Mucosa of stomach (tissue), 1 donor: ENCODE measurements around the gene TUBA4B.

ENCODE experiments used
- H3K27me3 ChIP-seq: one replicate; pipeline ENCODE4 v1.7.0; 2013; ENCODE audit warnings: mild to moderate bottlenecking, low read length; ENCODE audit not compliant: control insufficient read depth, insufficient read depth
- H3K36me3 ChIP-seq: one replicate; pipeline ENCODE4 v1.7.0; 2013; ENCODE audit warnings: low read length; ENCODE audit not compliant: control insufficient read depth, insufficient read depth
- H3K4me1 ChIP-seq: one replicate; pipeline ENCODE4 v1.7.0; 2013; ENCODE audit warnings: mild to moderate bottlenecking, low read length; ENCODE audit not compliant: control insufficient read depth, insufficient read depth
- H3K4me3 ChIP-seq: one replicate; pipeline ENCODE4 v1.7.0; 2013; ENCODE audit warnings: low read length
- H3K9ac ChIP-seq: one replicate; pipeline ENCODE4 v1.7.0; 2013; ENCODE audit warnings: mild to moderate bottlenecking, low read length, moderate library complexity
- H3K9me3 ChIP-seq: one replicate; pipeline ENCODE4 v1.7.0; 2013; ENCODE audit warnings: mild to moderate bottlenecking, low read length, moderate library complexity; ENCODE audit not compliant: control insufficient read depth
- donor health status: Pancreatic carcinoma.

Gene TUBA4B

GRCh38 chr2:219221957-219222518 is 31.0 kb upstream of the TUBA4B start:
- Histone ChIP-seq H3K9me3 (no peaks in the 10 kb centered on the region), H3K9ac (no peak overlapping the region), H3K4me3 (no peak overlapping the region), H3K27me3 (no peaks in the 10 kb centered on the region), H3K36me3 (peaks cover 28% of the 10 kb centered on the region), H3K4me1 (peaks cover 22% of the 10 kb centered on the region)

GRCh38 chr2:219223831-219224610 is 29.0 kb upstream of the TUBA4B start:
- no peaks in the 10 kb centered on the region for H3K9me3 ChIP-seq
- H3K27me3 ChIP-seq: no peaks in the 10 kb centered on the region
- no peak overlapping the region for H3K4me3 ChIP-seq
- H3K36me3 ChIP-seq: peaks cover 28% of the 10 kb centered on the region
- H3K9ac ChIP-seq: no peak overlapping the region
- peaks cover 21% of the 10 kb centered on the region for H3K4me1 ChIP-seq

GRCh38 chr2:219225350-219225749 is 27.7 kb upstream of the TUBA4B start:
- no peak overlapping the region for H3K4me3 ChIP-seq
- no peaks in the 10 kb centered on the region for H3K27me3 ChIP-seq
- H3K36me3 ChIP-seq: peaks cover 22% of the 10 kb centered on the region
- no peak overlapping the region for H3K9ac ChIP-seq
- H3K9me3 ChIP-seq: no peaks in the 10 kb centered on the region
- H3K4me1 ChIP-seq: peaks cover 13% of the 10 kb centered on the region

GRCh38 chr2:219228041-219228910 is 24.8 kb upstream of the TUBA4B start:
- Histone ChIP-seq H3K36me3 (peaks cover 17% of the 10 kb centered on the region), H3K4me1 (peaks cover 19% of the 10 kb centered on the region), H3K27me3 (no peaks in the 10 kb centered on the region)

GRCh38 chr2:219228911-219229304 is 24.1 kb upstream of the TUBA4B start:
- H3K9me3 ChIP-seq: no peaks in the 10 kb centered on the region
- no peaks in the 10 kb centered on the region for H3K27me3 ChIP-seq
- H3K4me1 ChIP-seq: peaks cover 19% of the 10 kb centered on the region
- H3K36me3 ChIP-seq: peaks cover 14% of the 10 kb centered on the region
- peak overlapping the region; percentile 97 for H3K9ac ChIP-seq
- H3K4me3 ChIP-seq: peak overlapping the region; percentile 65

More at GRCh38 chr2:219228041-219228910, 24.8 kb upstream of the TUBA4B start:
- Histone ChIP-seq H3K4me3 (peak overlapping the region; percentile 65), H3K9ac (peak overlapping the region; percentile 97), H3K9me3 (no peaks in the 10 kb centered on the region)

GRCh38 chr2:219229305-219230058 is 23.6 kb upstream of the TUBA4B start, which contains the start of the genes ANKZF1 and ATG9A:
Gene ANKZF1, plus strand, starts transcription at chr2:219229806. Its CDS starts 452 bp downstream, at chr2:219230258.
Gene ATG9A, minus strand, starts transcription at chr2:219229636. Its CDS starts 1,612 bp downstream, at chr2:219228024.
- Histone ChIP-seq H3K36me3 (peaks cover 13% of the 10 kb centered on the region), H3K4me3 (peak within 1 kb of the TSS; percentile 65), H3K4me1 (peaks cover 19% of the 10 kb centered on the region)

GRCh38 chr2:219230059-219230540 is 22.9 kb upstream of the TUBA4B start:
- Histone ChIP-seq H3K4me3 (peak overlapping the region; percentile 65), H3K9ac (peak overlapping the region; percentile 97), H3K27me3 (no peaks in the 10 kb centered on the region), H3K9me3 (no peaks in the 10 kb centered on the region), H3K36me3 (peaks cover 10% of the 10 kb centered on the region), H3K4me1 (peaks cover 19% of the 10 kb centered on the region)

More at GRCh38 chr2:219229305-219230058, 23.6 kb upstream of the TUBA4B start, which contains the start of the genes ANKZF1 and ATG9A:
- H3K27me3 ChIP-seq: no peaks in the 10 kb centered on the region
- peak within 1 kb of the TSS; percentile 97 for H3K9ac ChIP-seq
- H3K9me3 ChIP-seq: no peaks in the 10 kb centered on the region

- Histone ChIP-seq H3K4me1 (peaks cover 7% of the 10 kb centered on the region), H3K36me3 (peaks cover 16% of the 10 kb centered on the region), H3K27me3 (no peaks in the 10 kb centered on the region)
Measured at GRCh38 chr2:219234331-219234730, 18.7 kb upstream of the TUBA4B start.

GRCh38 chr2:219243291-219243761 is 9.7 kb upstream of the TUBA4B start:
- H3K4me3 ChIP-seq: no peak overlapping the region
- peak overlapping the region; percentile 12 for H3K9ac ChIP-seq
- H3K4me1 ChIP-seq: peaks cover 32% of the 10 kb centered on the region

More at GRCh38 chr2:219234331-219234730, 18.7 kb upstream of the TUBA4B start:
- Histone ChIP-seq H3K9me3 (no peaks in the 10 kb centered on the region), H3K9ac (no peak overlapping the region), H3K4me3 (no peak overlapping the region)

GRCh38 chr2:219244789-219245147 is 8.3 kb upstream of the TUBA4B start:
- peak overlapping the region; percentile 99 for H3K9ac ChIP-seq
- no peaks in the 10 kb centered on the region for H3K9me3 ChIP-seq
- peaks cover 47% of the 10 kb centered on the region for H3K4me1 ChIP-seq
- peak overlapping the region; percentile 98 for H3K4me3 ChIP-seq
- no peaks in the 10 kb centered on the region for H3K27me3 ChIP-seq
- H3K36me3 ChIP-seq: no peaks in the 10 kb centered on the region

More at GRCh38 chr2:219243291-219243761, 9.7 kb upstream of the TUBA4B start:
- Histone ChIP-seq H3K36me3 (no peaks in the 10 kb centered on the region), H3K9me3 (no peaks in the 10 kb centered on the region), H3K27me3 (no peaks in the 10 kb centered on the region)
